ENCODE data around the gene KRTAP10-2. TPM values are rescaled to one million over a fixed set of nuclear protein-coding genes. Genes with fewer than 3 reads are reported as not detected.
A peak's percentile ranks its signal among the peaks of the same experiment; 100 is the strongest.
"Not testable (repeated sequence)": the region's sequence is repeated elsewhere in the genome, so short reads cannot be mapped to it uniquely, and the experiment has no call there.

The KRTAP10-2 gene
- total RNA-seq, 2 experiments from 2014 or later: not detected

GRCh38 chr21:44568261-44568660, 17.0 kb upstream of the KRTAP10-2 start:
- Mint-ChIP-seq H3K27ac (no peak overlapping the region), H3K4me1 (peaks cover 14% of the 10 kb centered on the region), H3K9me3 (peaks cover 12% of the 10 kb centered on the region), H3K27me3 (peaks cover 2% of the 10 kb centered on the region), H3K4me3 (no peak overlapping the region), H3K36me3 (ENCODE audit: low read depth) (peaks cover 2% of the 10 kb centered on the region)
- ChIA-PET CTCF (no interaction called here), POLR2A (no interaction called here)
- DNase-seq: no peak

- Mint-ChIP-seq H3K27ac (peak overlapping the region; percentile 70), H3K36me3 (ENCODE audit: low read depth) (peaks cover 2% of the 10 kb centered on the region), H3K4me1 (peaks cover 14% of the 10 kb centered on the region), H3K27me3 (peaks cover 2% of the 10 kb centered on the region), H3K9me3 (peaks cover 13% of the 10 kb centered on the region), H3K4me3 (no peak overlapping the region)
- POLR2A ChIA-PET: no interaction called here
- CTCF ChIA-PET: no interaction called here
- DNase-seq: no peak
Observed at GRCh38 chr21:44567481-44568171, 16.3 kb upstream of the KRTAP10-2 start.

GRCh38 chr21:44566403-44566802, 15.1 kb upstream of the KRTAP10-2 start:
- no peak for DNase-seq
- no peak overlapping the region for H3K4me3 Mint-ChIP-seq
- H3K9me3 Mint-ChIP-seq: peaks cover 15% of the 10 kb centered on the region
- peaks cover 2% of the 10 kb centered on the region for H3K36me3 Mint-ChIP-seq (ENCODE audit: low read depth)
- POLR2A ChIA-PET: no interaction called here
- peaks cover 14% of the 10 kb centered on the region for H3K4me1 Mint-ChIP-seq
- H3K27ac Mint-ChIP-seq: no peak overlapping the region
- peaks cover 4% of the 10 kb centered on the region for H3K27me3 Mint-ChIP-seq
- CTCF ChIA-PET: no interaction called here

- Mint-ChIP-seq H3K27ac (peak overlapping the region; percentile 90), H3K9me3 (peaks cover 15% of the 10 kb centered on the region), H3K4me3 (peak overlapping the region; percentile 28), H3K36me3 (ENCODE audit: low read depth) (peaks cover 7% of the 10 kb centered on the region), H3K4me1 (peaks cover 14% of the 10 kb centered on the region), H3K27me3 (peaks cover 12% of the 10 kb centered on the region)
- POLR2A ChIA-PET: no interaction called here
- no peak for DNase-seq
- CTCF ChIA-PET: no interaction called here
Observed at GRCh38 chr21:44564886-44565598, 13.7 kb upstream of the KRTAP10-2 start.

- POLR2A ChIA-PET: no interaction called here
- Mint-ChIP-seq H3K36me3 (ENCODE audit: low read depth) (peaks cover 7% of the 10 kb centered on the region), H3K27me3 (peaks cover 12% of the 10 kb centered on the region), H3K4me1 (peaks cover 14% of the 10 kb centered on the region), H3K27ac (no peak overlapping the region), H3K9me3 (peaks cover 19% of the 10 kb centered on the region), H3K4me3 (no peak overlapping the region)
- no peak for DNase-seq
- CTCF ChIA-PET: no interaction called here
Observed at GRCh38 chr21:44564099-44564498, 12.8 kb upstream of the KRTAP10-2 start.

- no peaks in the 10 kb centered on the region for H3K4me1 Mint-ChIP-seq
- no peak within 1 kb of the TSS for H3K27ac Mint-ChIP-seq
- peaks cover 7% of the 10 kb centered on the region for H3K36me3 Mint-ChIP-seq (ENCODE audit: low read depth)
- H3K9me3 Mint-ChIP-seq: peaks cover 12% of the 10 kb centered on the region
- peaks cover 12% of the 10 kb centered on the region for H3K27me3 Mint-ChIP-seq
- H3K4me3 Mint-ChIP-seq: no peak within 1 kb of the TSS
- ChIA-PET POLR2A (no interaction called here), CTCF (no interaction called here)
- no peak for DNase-seq
Observed at GRCh38 chr21:44558695-44559094, 7.4 kb upstream of the KRTAP10-2 start, which contains the start of gene KRTAP10-3. TSS of gene KRTAP10-3 (minus strand) at chr21:44558795. CDS start at chr21:44558715, 80 bp downstream.

GRCh38 chr21:44558329-44558675, 7.0 kb upstream of the KRTAP10-2 start:
- DNase-seq; H3K36me3 Mint-ChIP-seq (ENCODE audit: low read depth); H3K4me1 Mint-ChIP-seq; POLR2A ChIA-PET; H3K4me3 Mint-ChIP-seq; CTCF ChIA-PET; H3K27ac Mint-ChIP-seq: not testable (repeated sequence)
- Mint-ChIP-seq H3K27me3 (peaks cover 12% of the 10 kb centered on the region), H3K9me3 (peaks cover 11% of the 10 kb centered on the region)

- Mint-ChIP-seq H3K27me3 (peaks cover 12% of the 10 kb centered on the region), H3K9me3 (peaks cover 11% of the 10 kb centered on the region), H3K4me1 (no peaks in the 10 kb centered on the region), H3K27ac (no peak overlapping the region), H3K4me3 (no peak overlapping the region), H3K36me3 (ENCODE audit: low read depth) (peaks cover 5% of the 10 kb centered on the region)
- DNase-seq: no peak
- ChIA-PET CTCF (interaction anchor here (1.2 kb wide), 1 partner anchor 173 kb away, joined by 3 read pairs; no protein-coding TSS in a partner anchor), POLR2A (no interaction called here)
Observed at GRCh38 chr21:44557491-44558328, 6.4 kb upstream of the KRTAP10-2 start.

- H3K36me3 Mint-ChIP-seq (ENCODE audit: low read depth): peaks cover 5% of the 10 kb centered on the region
- peaks cover 7% of the 10 kb centered on the region for H3K9me3 Mint-ChIP-seq
- H3K27me3 Mint-ChIP-seq: peaks cover 10% of the 10 kb centered on the region
- no peak overlapping the region for H3K27ac Mint-ChIP-seq
- CTCF ChIA-PET: interaction anchor here (0.7 to 1.2 kb wide), 2 partner anchors 174 to 541 kb away, joined by 3 read pairs; no protein-coding TSS in a partner anchor
- POLR2A ChIA-PET: no interaction called here
- DNase-seq: no peak
- H3K4me1 Mint-ChIP-seq: no peaks in the 10 kb centered on the region
- no peak overlapping the region for H3K4me3 Mint-ChIP-seq
Observed at GRCh38 chr21:44556879-44557278, 5.6 kb upstream of the KRTAP10-2 start.

- peaks cover 3% of the 10 kb centered on the region for H3K27me3 Mint-ChIP-seq
- H3K4me3 Mint-ChIP-seq: no peak overlapping the region
- peaks cover 4% of the 10 kb centered on the region for H3K9me3 Mint-ChIP-seq
- H3K36me3 Mint-ChIP-seq (ENCODE audit: low read depth): peaks cover 1% of the 10 kb centered on the region
- DNase-seq: no peak
- H3K4me1 Mint-ChIP-seq: no peaks in the 10 kb centered on the region
- no peak overlapping the region for H3K27ac Mint-ChIP-seq
- ChIA-PET CTCF (no interaction called here), POLR2A (no interaction called here)
Observed at GRCh38 chr21:44555200-44555875, 4.0 kb upstream of the KRTAP10-2 start.

GRCh38 chr21:44552681-44553080, 1.4 kb upstream of the KRTAP10-2 start:
- Mint-ChIP-seq H3K27me3 (no peaks in the 10 kb centered on the region), H3K27ac (no peak overlapping the region), H3K4me3 (no peak overlapping the region), H3K4me1 (peaks cover 6% of the 10 kb centered on the region), H3K36me3 (ENCODE audit: low read depth) (peaks cover 5% of the 10 kb centered on the region), H3K9me3 (peaks cover 4% of the 10 kb centered on the region)
- ChIA-PET CTCF (no interaction called here), POLR2A (no interaction called here)
- DNase-seq: no peak

GRCh38 chr21:44552136-44552535, 831 bp upstream of the KRTAP10-2 start:
- ChIA-PET CTCF (interaction anchor here (1.2 kb wide), 1 partner anchor 11 kb away, joined by 3 read pairs; no protein-coding TSS in a partner anchor), POLR2A (no interaction called here)
- Mint-ChIP-seq H3K27me3 (no peaks in the 10 kb centered on the region), H3K36me3 (ENCODE audit: low read depth) (peaks cover 10% of the 10 kb centered on the region), H3K4me1 (peaks cover 11% of the 10 kb centered on the region), H3K9me3 (peaks cover 10% of the 10 kb centered on the region), H3K4me3 (no peak overlapping the region), H3K27ac (no peak overlapping the region)
- DNase-seq: no peak

All from activated CD4-positive, alpha-beta T cell treated with anti-CD3 and anti-CD28 coated beads, Interleukin-2, amount 10 ng/mL, durations not matched to agents 7 days and 5 days (primary cell).